Neural cell (in vitro differentiated cells): ENCODE data around the gene RCBTB2. TPM values are rescaled to one million over a fixed set of nuclear protein-coding genes. Genes with fewer than 3 reads are reported as not detected.

Source experiments
- polyA plus RNA-seq: library from polyadenylated mRNA; depleted of rRNA; stranded (reverse); fragments of >200 nt; gene quantifications from 2 replicates; pipeline ENCODE4 v1.2.3, GENCODE V29; 2014

Gene RCBTB2
- polyA plus RNA-seq, 1 donor from 2014 or later, result 19.0 TPM

Other genes with a start within 250 kb of the RCBTB2 start
- 20.9 and 29.5 TPM in 2 replicates for gene RB1, start 229.3 kb downstream of the RCBTB2 start, polyA plus RNA-seq
- gene LPAR6, start 120.0 kb downstream of the RCBTB2 start, polyA plus RNA-seq, result not detected in 2 replicates
- gene CYSLTR2, start 120.8 kb upstream of the RCBTB2 start, polyA plus RNA-seq, result 0.19 and 0.26 TPM in 2 replicates